GM12878 (cell line): Measurements from ENCODE around the gene TSPAN12. TPM values are rescaled to one million over a fixed set of nuclear protein-coding genes. Genes with fewer than 3 reads are reported as not detected.
"Not testable (repeated sequence)": the region's sequence is repeated elsewhere in the genome, so short reads cannot be mapped to it uniquely, and the experiment has no call there.

Experiments used
- ATAC-seq: fragments of 200-7000 bp; cut with Tn5 transposase; 3 replicates; pipeline ENCODE4 v1.9.1; 2020; ENCODE audit warnings: mild to moderate bottlenecking, moderate library complexity
- BruUV-seq: library from RNA; stranded (reverse); fragments of 400-500 nt; replicated peaks from 2 replicates; lab custom pipeline; 2021; lab: Mats Ljungman, UMichigan
- CTCF ChIA-PET: fragments of 300-600 bp; sonication (Branson Sonifier 250); formaldehyde crosslinking; extraction: SDS; loops from one replicate; lab custom pipeline; 2021; ENCODE audit warnings: inconsistent platforms; lab: Yijun Ruan, JAX
- POLR2A ChIA-PET: fragments of 350-600 bp; formaldehyde crosslinking; extraction: SDS; loops from one replicate; lab custom pipeline; 2021; ENCODE audit warnings: inconsistent platforms; lab: Charles Lee
- RAD21 ChIA-PET: fragments of 300-600 bp; sonication (Branson Sonifier 250); formaldehyde crosslinking; loops from one replicate; lab custom pipeline; 2023; ENCODE audit warnings: antibody characterized with exemption; ENCODE audit not compliant: unreplicated experiment; lab: Charles Lee
- SMC1A ChIA-PET: fragments of 300-600 bp; sonication (Branson Sonifier 250); formaldehyde crosslinking; loops from one replicate; lab custom pipeline; 2023; ENCODE audit not compliant: unreplicated experiment, uncharacterized antibody; lab: Charles Lee
- DNase-seq: peaks from one replicate; pipeline ENCODE4 v3.0.0-alpha.2; 2011; ENCODE audit warnings: low read depth, low spot score
- FAIRE-seq: peaks from 3 replicates; lab custom pipeline; 2011; peaks lifted over from hg19 to GRCh38; lab: Jason Lieb, UNC
- H2AFZ ChIP-seq: 2 replicates; pipeline ENCODE4 v1.6.0; 2011; ENCODE audit warnings: low read depth, low read length, control low read depth; ENCODE audit not compliant: control insufficient read depth
- H3K27ac ChIP-seq: 2 replicates; pipeline ENCODE4 v1.5.1; 2011; ENCODE audit warnings: control low read depth; ENCODE audit not compliant: control insufficient read depth, insufficient read depth
- H3K27me3 ChIP-seq, 2 experiments: replicated peaks in 1 of 2; 2 replicates each; pipeline versions ENCODE4 v1.6.0 to v1.6.1; 2011; ENCODE audit warnings: low read length in 1 of 2; ENCODE audit not compliant: control insufficient read depth in 2 of 2, insufficient read depth in 2 of 2
- H3K36me3 ChIP-seq, 2 experiments: 2 replicates each; pipeline ENCODE4 v1.5.1; 2011; ENCODE audit warnings: low read length in 1 of 2; ENCODE audit not compliant: control insufficient read depth in 2 of 2, insufficient read depth in 2 of 2
- H3K4me1 ChIP-seq: 2 replicates; pipeline ENCODE4 v1.6.1; 2011; ENCODE audit warnings: mild to moderate bottlenecking, low read length, moderate library complexity, mixed read lengths; ENCODE audit not compliant: control insufficient read depth, insufficient read depth
- H3K4me2 ChIP-seq: 2 replicates; pipeline ENCODE4 v1.6.0; 2011; ENCODE audit warnings: control low read depth; ENCODE audit not compliant: control insufficient read depth, insufficient read depth
- H3K4me3 ChIP-seq: fragments of 200-600 bp; sonication (generic); 2 replicates; pipeline ENCODE4 v1.5.1; 2016
- H3K79me2 ChIP-seq: 2 replicates; pipeline ENCODE4 v1.6.0; 2011; ENCODE audit warnings: low read length; ENCODE audit not compliant: control insufficient read depth, insufficient read depth
- H3K9ac ChIP-seq: 2 replicates; pipeline ENCODE4 v1.8.0; 2011; ENCODE audit warnings: low read length, control low read depth, mixed read lengths; ENCODE audit not compliant: control insufficient read depth, insufficient read depth
- H3K9me3 ChIP-seq: replicated peaks from 3 replicates; pipeline ENCODE4 v1.5.1; 2011; ENCODE audit warnings: mild to moderate bottlenecking, low read length; ENCODE audit not compliant: control insufficient read depth, insufficient read depth
- H4K20me1 ChIP-seq: 2 replicates; pipeline ENCODE4 v1.6.0; 2011; ENCODE audit not compliant: control insufficient read depth, insufficient read depth
- REST ChIP-seq: IDR thresholded peaks from 2 replicates; pipeline ENCODE4 v1.6.1; 2012; ENCODE audit warnings: mild to moderate bottlenecking, low read depth, low read length
- TAF1 ChIP-seq: IDR thresholded peaks from 2 replicates; pipeline ENCODE4 v1.6.1; 2011; ENCODE audit warnings: mild to moderate bottlenecking, low read depth, low read length, borderline replicate concordance
- ZBED1 ChIP-seq: IDR thresholded peaks from 2 replicates; pipeline ENCODE4 v1.6.1; 2016; ENCODE audit warnings: borderline replicate concordance
- WGBS: methylation state at CpG from one replicate; pipeline ENCODE4 v1.1.6; 2016; ENCODE audit warnings: low lambda C conversion rate; ENCODE audit not compliant: insufficient replicate concordance, insufficient coverage; ENCODE audit errors: missing lambda C conversion rate; 5-methylcytosine and 5-hydroxymethylcytosine counted together
- in situ Hi-C: fragments of 300-500 bp; cut with MboI; formaldehyde crosslinking; loops from 9 replicates; pipeline ENCODE4 v1.14.3; 2018; ENCODE audit warnings: mixed read lengths
- intact Hi-C: fragments of 100-400 bp; cut with micrococcal nuclease; formaldehyde crosslinking; loops from one replicate; pipeline ENCODE4 v1.14.2; 2022; ENCODE audit not compliant: unreplicated experiment
- polyA plus RNA-seq, 11 experiments: library from polyadenylated mRNA; depleted of rRNA in 4 of 11; unstranded in 6 of 11; stranded (reverse) in 5 of 11; fragments of >200 nt; fragmentation: Nextera tagmentation in 4 of 11; fragmentation: Illumina TruSeq in 1 of 11; extraction: Ambion mirVana in 4 of 11; extraction: Trizol in 1 of 11; gene quantifications; 1 replicate in 1 of 11; 2 replicates in 10 of 11; pipeline versions ENCODE4 v1.2.1 to v1.2.3, GENCODE V29; 2011 to 2016; ENCODE audit warnings: inconsistent platforms in 2 of 11, missing spikeins in 2 of 11, low read depth in 1 of 11
- total RNA-seq, 4 experiments: library from RNA; depleted of rRNA in 3 of 4; stranded (reverse); fragments of >200 nt in 3 of 4; fragmentation: Illumina TruSeq in 1 of 4; extraction: Trizol in 1 of 4; gene quantifications; 2 replicates each; pipeline versions ENCODE4 v1.2.1 to v1.2.3, GENCODE V29; 2013 to 2021

Gene TSPAN12
- total and polyA plus RNA-seq, 10 of the 15 experiments (the other 5 are each of a cell fraction or from before 2014, with no cell fraction given) = 0.67 to 110 (median 1.3) TPM

GRCh38 chr7:120783273-120783672, 74.7 kb downstream of the TSPAN12 start (continued):
- TF ChIP-seq REST (no peak), ZBED1 (no peak), TAF1 (no peak)

- H3K4me2 ChIP-seq, H3K4me3 ChIP-seq, H3K27ac ChIP-seq, H3K79me2 ChIP-seq, H3K4me1 ChIP-seq, H3K9me3 ChIP-seq, BruUV-seq, POLR2A ChIA-PET, H4K20me1 ChIP-seq, CTCF ChIA-PET, H2AFZ ChIP-seq, H3K27me3 ChIP-seq, intact Hi-C loops, RAD21 ChIA-PET, H3K9ac ChIP-seq, ATAC-seq, H3K36me3 ChIP-seq, FAIRE-seq, DNase-seq, SMC1A ChIA-PET: not testable (repeated sequence)
- WGBS = 58% methylated on average over 10 of the region's 10 CpGs
- in situ Hi-C loops = loop anchor here (25.0 kb wide), 1 partner anchor 1205 kb away; no protein-coding TSS in a partner anchor
These were observed 76.0 kb downstream of the TSPAN12 start for GRCh38 chr7:120781924-120782323.
